Stimulated activated CD8-positive, alpha-beta memory T cell treated with anti-CD3 and anti-CD28 coated beads, Interleukin-4, amount 100 ng/mL, for 48 hours (primary cell): ENCODE measurements around the gene ZDHHC3.
A peak's percentile ranks its signal among the peaks of the same experiment; 100 is the strongest.
"Not testable (repeated sequence)": the region's sequence is repeated elsewhere in the genome, so short reads cannot be mapped to it uniquely, and the experiment has no call there.

ENCODE experiments used
- DNase-seq: peaks from one replicate; pipeline ENCODE4 v3.0.0-alpha.2; 2020

Gene ZDHHC3

GRCh38 chr3:44995142-44995770 lies 19.3 kb upstream of the ZDHHC3 start:
- no peak for DNase-seq

- no peak for DNase-seq
Measured at GRCh38 chr3:44993471-44994205, 17.7 kb upstream of the ZDHHC3 start.

- peak; percentile 47 for DNase-seq
Measured at GRCh38 chr3:44992555-44993470, 16.8 kb upstream of the ZDHHC3 start.

GRCh38 chr3:44991326-44991725 lies 15.4 kb upstream of the ZDHHC3 start:
- DNase-seq, result no peak

- no peak for DNase-seq
Measured at GRCh38 chr3:44989636-44990373, 13.8 kb upstream of the ZDHHC3 start.

- no peak for DNase-seq
Measured at GRCh38 chr3:44989141-44989540, 13.2 kb upstream of the ZDHHC3 start.

- DNase-seq, result no peak
Measured at GRCh38 chr3:44988073-44988472, 12.1 kb upstream of the ZDHHC3 start.

GRCh38 chr3:44987332-44987731 lies 11.4 kb upstream of the ZDHHC3 start:
- no peak for DNase-seq

- DNase-seq, result not testable (repeated sequence)
Measured at GRCh38 chr3:44986330-44986729, 10.4 kb upstream of the ZDHHC3 start.

GRCh38 chr3:44984335-44984734 lies 8.4 kb upstream of the ZDHHC3 start:
- DNase-seq, result no peak

GRCh38 chr3:44983484-44983941 lies 7.5 kb upstream of the ZDHHC3 start:
- no peak for DNase-seq

- no peak for DNase-seq
Measured at GRCh38 chr3:44982817-44983216, 6.8 kb upstream of the ZDHHC3 start.

- DNase-seq, result no peak
Measured at GRCh38 chr3:44981751-44982150, 5.8 kb upstream of the ZDHHC3 start.

GRCh38 chr3:44981220-44981619 lies 5.2 kb upstream of the ZDHHC3 start:
- DNase-seq, result no peak

- DNase-seq, result no peak
Measured at GRCh38 chr3:44974416-44974815, 1.6 kb downstream of the ZDHHC3 start.

GRCh38 chr3:44970926-44971490 lies 5.0 kb downstream of the ZDHHC3 start:
- DNase-seq, result no peak

- no peak for DNase-seq
Measured at GRCh38 chr3:44969828-44970179, 6.2 kb downstream of the ZDHHC3 start.

GRCh38 chr3:44969154-44969827 lies 6.7 kb downstream of the ZDHHC3 start:
- DNase-seq, result no peak

- no peak for DNase-seq
Measured at GRCh38 chr3:44968447-44968858, 7.5 kb downstream of the ZDHHC3 start.

- no peak for DNase-seq
Measured at GRCh38 chr3:44966795-44967278, 9.1 kb downstream of the ZDHHC3 start.

GRCh38 chr3:44965165-44965564 lies 10.8 kb downstream of the ZDHHC3 start:
- DNase-seq, result no peak
